Panc1 (cell line): ENCODE results near the gene MIA3. TPM values are rescaled to one million over a fixed set of nuclear protein-coding genes. Genes with fewer than 3 reads are reported as not detected.

ENCODE experiments used
- ATAC-seq: fragments of 200-7000 bp; cut with Tn5 transposase; 2 replicates; pipeline ENCODE4 v1.9.1; 2020; ENCODE audit warnings: mild to moderate bottlenecking, moderate library complexity
- BruUV-seq: library from RNA; stranded (reverse); fragments of 400-500 nt; replicated peaks from 2 replicates; lab custom pipeline; 2021; lab: Mats Ljungman, UMichigan
- CTCF ChIA-PET: fragments of 300-600 bp; sonication (Branson Sonifier 250); formaldehyde crosslinking; loops from one replicate; lab custom pipeline; 2022; ENCODE audit warnings: antibody characterized with exemption; lab: Charles Lee
- POLR2A ChIA-PET: fragments of 300-600 bp; sonication (Branson Sonifier 250); formaldehyde crosslinking; loops from one replicate; lab custom pipeline; 2022; ENCODE audit warnings: antibody characterized with exemption; lab: Charles Lee
- DNase-seq: peaks from one replicate; pipeline ENCODE4 v3.0.0-alpha.2; 2010; ENCODE audit warnings: low read depth, low spot score
- H3K27ac ChIP-seq: 2 replicates; pipeline ENCODE4 v1.5.1; 2011; ENCODE audit warnings: mild to moderate bottlenecking, low read length, inconsistent platforms
- H3K27me3 ChIP-seq: fragments of 200-500 bp; sonication (Bioruptor generic); 2 replicates; pipeline ENCODE4 v1.6.0; 2014; ENCODE audit warnings: low read length, inconsistent platforms; ENCODE audit not compliant: control insufficient read depth, insufficient read depth
- H3K36me3 ChIP-seq: fragments of 200-500 bp; sonication (Bioruptor generic); 2 replicates; pipeline ENCODE4 v1.5.1; 2014; ENCODE audit warnings: inconsistent platforms, mild to moderate bottlenecking, low read length, moderate library complexity; ENCODE audit not compliant: control insufficient read depth, insufficient read depth
- H3K4me1 ChIP-seq: 2 replicates; pipeline ENCODE4 v1.5.1; 2011; ENCODE audit warnings: inconsistent platforms, mild to moderate bottlenecking, low read length, moderate library complexity; ENCODE audit not compliant: control insufficient read depth, insufficient read depth
- H3K4me3 ChIP-seq, 2 experiments: 2 replicates each; pipeline ENCODE4 v1.5.1; 2011 to 2012; ENCODE audit warnings: low read depth in 2 of 2, low read length in 2 of 2, mild to moderate bottlenecking in 2 of 2, inconsistent platforms in 1 of 2, moderate library complexity in 1 of 2
- H3K9me3 ChIP-seq: fragments of 200-500 bp; sonication (Bioruptor generic); 2 replicates; pipeline ENCODE4 v1.5.1; 2014; ENCODE audit warnings: low read depth, mild to moderate bottlenecking, inconsistent platforms, low read length, moderate library complexity; ENCODE audit not compliant: control insufficient read depth, insufficient read depth
- POLR2AphosphoS5 ChIP-seq: IDR thresholded peaks from 2 replicates; pipeline ENCODE4 v1.6.1; 2012; ENCODE audit warnings: mild to moderate bottlenecking, low read depth, low read length, moderate library complexity
- SIN3A ChIP-seq: IDR thresholded peaks from 2 replicates; pipeline ENCODE4 v1.6.1; 2012; ENCODE audit warnings: low read depth, mild to moderate bottlenecking, low read length, moderate library complexity, borderline replicate concordance; ENCODE audit not compliant: insufficient read depth
- TCF7L2 ChIP-seq: IDR thresholded peaks from 2 replicates; pipeline ENCODE4 v1.6.1; 2011; ENCODE audit warnings: mild to moderate bottlenecking, low read depth, low read length, inconsistent platforms
- in situ Hi-C: cut with HindIII; loops from 2 replicates; pipeline ENCODE4 v1.10.0; 2016; ENCODE audit warnings: low sequenced_read_pairs, low pct_unique_long_range_greater_than_20kb
- intact Hi-C: fragments of 100-400 bp; cut with micrococcal nuclease; formaldehyde crosslinking; loops from one replicate; pipeline ENCODE4 v1.10.0; 2022; ENCODE audit not compliant: unreplicated experiment
- total RNA-seq: library from RNA; stranded (reverse); gene quantifications from one replicate; pipeline ENCODE4 v1.2.1, GENCODE V29; 2021; ENCODE audit not compliant: unreplicated experiment
- TF ChIP-seq, protein P1 (sequence below): fragments of 450-650 bp; IDR thresholded peaks from 2 replicates; pipeline ENCODE4 v1.5.1; 2017; ENCODE audit warnings: mild to moderate bottlenecking
- TF ChIP-seq, protein P2 (sequence below), 2 experiments: IDR thresholded peaks; 2 replicates each; pipeline ENCODE4 v1.6.1; 2011 to 2012; ENCODE audit warnings: low read depth in 2 of 2, control low read depth in 1 of 2, low read length in 1 of 2, mild to moderate bottlenecking in 1 of 2, moderate library complexity in 1 of 2; ENCODE audit not compliant: insufficient read depth in 1 of 2

Gene MIA3
- total RNA-seq, 1 experiment from 2014 or later, result 53.5 TPM

DNA sequence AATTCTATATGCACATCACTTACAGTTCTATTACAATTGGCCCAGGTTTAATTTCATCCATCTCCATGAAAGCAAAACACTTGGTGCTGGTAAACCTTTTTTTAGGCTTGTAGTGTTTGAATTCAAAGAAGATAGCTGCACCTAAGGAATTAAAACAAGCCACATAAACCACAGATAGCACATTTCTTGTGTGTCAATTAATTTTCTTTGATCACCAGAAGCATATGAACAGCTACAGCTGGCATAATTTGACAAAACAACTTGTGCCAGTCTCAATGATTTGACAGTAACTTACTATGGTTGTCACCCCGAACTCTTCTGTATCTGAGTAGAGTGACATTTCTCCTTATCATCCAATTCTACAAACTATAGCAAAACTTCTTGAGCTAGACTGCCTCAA is 52.2 kb downstream of the MIA3 start:
- peaks cover 41% of the 10 kb centered on the region for H3K36me3 ChIP-seq
- ChIA-PET CTCF (no interaction called here), POLR2A (no interaction called here)
- BruUV-seq, result no TSS peak
- intact Hi-C loops, result no loop called here
- no peaks in the 10 kb centered on the region for H3K27me3 ChIP-seq
- in situ Hi-C loops, result no loop called here
- H3K4me1 ChIP-seq, result no peaks in the 10 kb centered on the region
- H3K27ac ChIP-seq, result no peak overlapping the region
- H3K4me3 ChIP-seq, result no peak overlapping the region
- TF ChIP-seq SIN3A, result no peak
- TF ChIP-seq, protein P1, sequence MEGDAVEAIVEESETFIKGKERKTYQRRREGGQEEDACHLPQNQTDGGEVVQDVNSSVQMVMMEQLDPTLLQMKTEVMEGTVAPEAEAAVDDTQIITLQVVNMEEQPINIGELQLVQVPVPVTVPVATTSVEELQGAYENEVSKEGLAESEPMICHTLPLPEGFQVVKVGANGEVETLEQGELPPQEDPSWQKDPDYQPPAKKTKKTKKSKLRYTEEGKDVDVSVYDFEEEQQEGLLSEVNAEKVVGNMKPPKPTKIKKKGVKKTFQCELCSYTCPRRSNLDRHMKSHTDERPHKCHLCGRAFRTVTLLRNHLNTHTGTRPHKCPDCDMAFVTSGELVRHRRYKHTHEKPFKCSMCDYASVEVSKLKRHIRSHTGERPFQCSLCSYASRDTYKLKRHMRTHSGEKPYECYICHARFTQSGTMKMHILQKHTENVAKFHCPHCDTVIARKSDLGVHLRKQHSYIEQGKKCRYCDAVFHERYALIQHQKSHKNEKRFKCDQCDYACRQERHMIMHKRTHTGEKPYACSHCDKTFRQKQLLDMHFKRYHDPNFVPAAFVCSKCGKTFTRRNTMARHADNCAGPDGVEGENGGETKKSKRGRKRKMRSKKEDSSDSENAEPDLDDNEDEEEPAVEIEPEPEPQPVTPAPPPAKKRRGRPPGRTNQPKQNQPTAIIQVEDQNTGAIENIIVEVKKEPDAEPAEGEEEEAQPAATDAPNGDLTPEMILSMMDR, result no peak
- TF ChIP-seq POLR2AphosphoS5, result no peak
- TF ChIP-seq, protein P2, sequence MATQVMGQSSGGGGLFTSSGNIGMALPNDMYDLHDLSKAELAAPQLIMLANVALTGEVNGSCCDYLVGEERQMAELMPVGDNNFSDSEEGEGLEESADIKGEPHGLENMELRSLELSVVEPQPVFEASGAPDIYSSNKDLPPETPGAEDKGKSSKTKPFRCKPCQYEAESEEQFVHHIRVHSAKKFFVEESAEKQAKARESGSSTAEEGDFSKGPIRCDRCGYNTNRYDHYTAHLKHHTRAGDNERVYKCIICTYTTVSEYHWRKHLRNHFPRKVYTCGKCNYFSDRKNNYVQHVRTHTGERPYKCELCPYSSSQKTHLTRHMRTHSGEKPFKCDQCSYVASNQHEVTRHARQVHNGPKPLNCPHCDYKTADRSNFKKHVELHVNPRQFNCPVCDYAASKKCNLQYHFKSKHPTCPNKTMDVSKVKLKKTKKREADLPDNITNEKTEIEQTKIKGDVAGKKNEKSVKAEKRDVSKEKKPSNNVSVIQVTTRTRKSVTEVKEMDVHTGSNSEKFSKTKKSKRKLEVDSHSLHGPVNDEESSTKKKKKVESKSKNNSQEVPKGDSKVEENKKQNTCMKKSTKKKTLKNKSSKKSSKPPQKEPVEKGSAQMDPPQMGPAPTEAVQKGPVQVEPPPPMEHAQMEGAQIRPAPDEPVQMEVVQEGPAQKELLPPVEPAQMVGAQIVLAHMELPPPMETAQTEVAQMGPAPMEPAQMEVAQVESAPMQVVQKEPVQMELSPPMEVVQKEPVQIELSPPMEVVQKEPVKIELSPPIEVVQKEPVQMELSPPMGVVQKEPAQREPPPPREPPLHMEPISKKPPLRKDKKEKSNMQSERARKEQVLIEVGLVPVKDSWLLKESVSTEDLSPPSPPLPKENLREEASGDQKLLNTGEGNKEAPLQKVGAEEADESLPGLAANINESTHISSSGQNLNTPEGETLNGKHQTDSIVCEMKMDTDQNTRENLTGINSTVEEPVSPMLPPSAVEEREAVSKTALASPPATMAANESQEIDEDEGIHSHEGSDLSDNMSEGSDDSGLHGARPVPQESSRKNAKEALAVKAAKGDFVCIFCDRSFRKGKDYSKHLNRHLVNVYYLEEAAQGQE (IDR thresholded peaks at IDR 0.05; ENCODE audit: insufficient read depth in 1 of 2, low read depth in 2 of 2, low read length in 1 of 2), result no peak
- no peak for TF ChIP-seq TCF7L2
- no peak for DNase-seq
- no peak for ATAC-seq
- no peaks in the 10 kb centered on the region for H3K9me3 ChIP-seq

DNA sequence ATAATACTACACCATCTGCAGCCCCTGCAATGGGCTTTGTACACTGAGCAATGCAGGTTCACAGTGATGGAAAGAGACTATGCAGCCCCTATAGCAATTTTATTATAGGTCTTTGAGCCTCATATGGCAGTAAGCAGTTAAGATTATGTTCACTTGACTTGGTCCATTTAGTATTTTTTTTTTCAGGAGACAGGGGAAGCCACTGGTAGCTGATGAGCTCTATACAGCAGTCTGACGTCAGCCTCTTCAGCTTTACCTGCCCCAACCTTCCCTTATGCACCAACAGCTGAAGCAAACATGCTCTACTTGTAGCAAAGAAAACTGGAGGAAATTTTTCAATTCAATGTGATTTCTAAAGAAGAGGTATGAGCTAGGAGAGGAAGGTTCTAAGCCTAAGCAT is 62.2 kb downstream of the MIA3 start:
- in situ Hi-C loops, result no loop called here
- no peaks in the 10 kb centered on the region for H3K4me1 ChIP-seq
- TF ChIP-seq, protein P2 (IDR thresholded peaks at IDR 0.05; ENCODE audit: insufficient read depth in 1 of 2, low read depth in 2 of 2, low read length in 1 of 2), result no peak
- TF ChIP-seq, protein P1, result no peak
- TF ChIP-seq SIN3A (no peak), POLR2AphosphoS5 (no peak), TCF7L2 (no peak)
- H3K27ac ChIP-seq, result no peak overlapping the region
- no peaks in the 10 kb centered on the region for H3K27me3 ChIP-seq
- H3K9me3 ChIP-seq, result no peaks in the 10 kb centered on the region
- CTCF ChIA-PET, result no interaction called here
- POLR2A ChIA-PET, result no interaction called here
- intact Hi-C loops, result no loop called here
- no peak for DNase-seq
- H3K4me3 ChIP-seq, result no peak overlapping the region
- ATAC-seq, result no peak
- no TSS peak for BruUV-seq
- peaks cover 17% of the 10 kb centered on the region for H3K36me3 ChIP-seq
